Fibroblast of lung (primary cell): ENCODE measurements around the gene FSD2.

Experiments used
- EZH2 ChIP-seq: IDR thresholded peaks from 2 replicates; pipeline ENCODE4 v1.5.1; 2012; ENCODE audit warnings: low read length, control low read depth, mild to moderate bottlenecking; ENCODE audit errors: missing control alignments
- TF ChIP-seq, protein P1 (sequence below), 2 donors: IDR thresholded peaks in 1 of 2; conservative IDR thresholded peaks in 1 of 2; 1 replicate in 1 of 2; 2 replicates in 1 of 2; pipeline ENCODE4 v1.5.1; 2011 to 2012; ENCODE audit warnings: low read length in 2 of 2, control low read depth in 1 of 2, inconsistent platforms in 1 of 2, low read depth in 1 of 2, mild to moderate bottlenecking in 1 of 2

DNA sequence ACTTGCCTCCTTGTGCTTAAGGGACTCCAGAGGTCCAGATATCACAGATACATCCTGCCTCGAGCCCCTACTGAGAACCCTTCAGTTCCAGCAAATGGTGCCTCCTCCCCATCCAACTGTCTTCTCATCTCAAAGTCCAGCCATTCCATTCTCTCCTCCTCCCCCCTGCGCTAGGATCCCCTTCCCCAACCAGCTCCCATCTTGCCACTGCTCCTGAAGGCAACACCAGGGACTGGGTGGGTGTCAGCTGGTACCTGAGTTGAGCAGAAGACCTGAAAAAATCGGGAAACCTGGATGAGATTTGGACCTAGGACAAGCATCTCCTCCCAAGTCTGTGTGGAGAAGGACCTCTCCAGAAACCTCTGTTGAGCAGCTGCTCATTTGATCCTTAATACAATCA lies 93.8 kb downstream of the FSD2 start:
- TF ChIP-seq, protein P1, sequence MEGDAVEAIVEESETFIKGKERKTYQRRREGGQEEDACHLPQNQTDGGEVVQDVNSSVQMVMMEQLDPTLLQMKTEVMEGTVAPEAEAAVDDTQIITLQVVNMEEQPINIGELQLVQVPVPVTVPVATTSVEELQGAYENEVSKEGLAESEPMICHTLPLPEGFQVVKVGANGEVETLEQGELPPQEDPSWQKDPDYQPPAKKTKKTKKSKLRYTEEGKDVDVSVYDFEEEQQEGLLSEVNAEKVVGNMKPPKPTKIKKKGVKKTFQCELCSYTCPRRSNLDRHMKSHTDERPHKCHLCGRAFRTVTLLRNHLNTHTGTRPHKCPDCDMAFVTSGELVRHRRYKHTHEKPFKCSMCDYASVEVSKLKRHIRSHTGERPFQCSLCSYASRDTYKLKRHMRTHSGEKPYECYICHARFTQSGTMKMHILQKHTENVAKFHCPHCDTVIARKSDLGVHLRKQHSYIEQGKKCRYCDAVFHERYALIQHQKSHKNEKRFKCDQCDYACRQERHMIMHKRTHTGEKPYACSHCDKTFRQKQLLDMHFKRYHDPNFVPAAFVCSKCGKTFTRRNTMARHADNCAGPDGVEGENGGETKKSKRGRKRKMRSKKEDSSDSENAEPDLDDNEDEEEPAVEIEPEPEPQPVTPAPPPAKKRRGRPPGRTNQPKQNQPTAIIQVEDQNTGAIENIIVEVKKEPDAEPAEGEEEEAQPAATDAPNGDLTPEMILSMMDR (conservative IDR thresholded peaks at IDR 0.05 in 1 of 2, IDR thresholded peaks at IDR 0.05 in 1 of 2; ENCODE audit: low read depth in 1 of 2, low read length in 2 of 2): no peak
- TF ChIP-seq EZH2: no peak
